Fibroblast of pulmonary artery (primary cell): ENCODE data around the gene NEBL.

ENCODE experiments used
- DNase-seq: peaks from one replicate; pipeline ENCODE4 v3.0.0-alpha.2; 2010; ENCODE audit warnings: low read depth
- H3K4me3 ChIP-seq: replicated peaks from 2 replicates; pipeline ENCODE4 v1.5.1; 2011; ENCODE audit warnings: low read depth, mild to moderate bottlenecking, control low read depth, low read length, moderate library complexity
- CTCF ChIP-seq: IDR thresholded peaks from 2 replicates; pipeline ENCODE4 v1.5.1; 2011; ENCODE audit warnings: mild to moderate bottlenecking, control low read depth, low read length, inconsistent platforms; ENCODE audit errors: missing control alignments

The NEBL gene

GRCh38 chr10:20852303-20852702, 44.8 kb downstream of the NEBL start:
- TF ChIP-seq CTCF: no peak
- no peak for DNase-seq
- H3K4me3 ChIP-seq: no peak overlapping the region

- TF ChIP-seq CTCF: no peak
- no peak for DNase-seq
- no peak overlapping the region for H3K4me3 ChIP-seq
Measured at GRCh38 chr10:20847512-20847911, 49.6 kb downstream of the NEBL start.

GRCh38 chr10:20846263-20846662, 50.8 kb downstream of the NEBL start:
- DNase-seq: no peak
- no peak for TF ChIP-seq CTCF
- H3K4me3 ChIP-seq: no peak overlapping the region

GRCh38 chr10:20841419-20841818, 55.7 kb downstream of the NEBL start:
- no peak for TF ChIP-seq CTCF
- DNase-seq: no peak
- H3K4me3 ChIP-seq: no peak overlapping the region

GRCh38 chr10:20839910-20840309, 57.2 kb downstream of the NEBL start:
- DNase-seq: no peak
- no peak for TF ChIP-seq CTCF

GRCh38 chr10:20839141-20839540, 58.0 kb downstream of the NEBL start:
- no peak for DNase-seq
- TF ChIP-seq CTCF: no peak
- H3K4me3 ChIP-seq: no peak overlapping the region

More at GRCh38 chr10:20839910-20840309, 57.2 kb downstream of the NEBL start:
- H3K4me3 ChIP-seq: no peak overlapping the region

- no peak for DNase-seq
- no peak overlapping the region for H3K4me3 ChIP-seq
- TF ChIP-seq CTCF: no peak
Measured at GRCh38 chr10:20836401-20836800, 60.7 kb downstream of the NEBL start.
